Gastrocnemius medialis (tissue), 4 donors: Measurements from ENCODE around the gene CELSR1. TPM values are rescaled to one million over a fixed set of nuclear protein-coding genes. Genes with fewer than 3 reads are reported as not detected.

Experiments
- ATAC-seq, 2 donors: fragments of 150-250 bp; one replicate each; pipeline ENCODE4 v1.9.1; 2016
- DNase-seq, 2 donors: peaks; one replicate each; pipeline ENCODE4 v3.0.0-alpha.2; 2019
- H3K27ac ChIP-seq, 4 donors: fragments of 200-600 bp; sonication (generic); 1 replicate in 1 of 4; 2 replicates in 3 of 4; pipeline ENCODE4 v1.5.1; 2016 to 2018; ENCODE audit warnings: mild to moderate bottlenecking in 2 of 4, moderate library complexity in 1 of 4
- H3K27me3 ChIP-seq, 3 donors: fragments of 200-600 bp; sonication (generic) in 2 of 3; 1 replicate in 1 of 3; 2 replicates in 2 of 3; pipeline versions ENCODE4 v1.5.1 to v1.6.0; 2016 to 2019; ENCODE audit warnings: mild to moderate bottlenecking in 1 of 3, moderate library complexity in 1 of 3
- H3K36me3 ChIP-seq, 2 donors: fragments of 200-600 bp; sonication (generic) in 1 of 2; one replicate each; pipeline ENCODE4 v1.5.1; 2017 to 2018
- H3K4me1 ChIP-seq, 2 donors: fragments of 200-600 bp; sonication (generic) in 1 of 2; one replicate each; pipeline ENCODE4 v1.5.1; 2016 to 2017; ENCODE audit warnings: mild to moderate bottlenecking in 2 of 2
- H3K4me3 ChIP-seq, 4 donors: fragments of 200-600 bp; sonication (generic) in 3 of 4; 1 replicate in 1 of 4; 2 replicates in 3 of 4; pipeline ENCODE4 v1.5.1; 2016 to 2019; ENCODE audit warnings: mild to moderate bottlenecking in 2 of 4
- H3K9me3 ChIP-seq, 3 donors: fragments of 200-600 bp; sonication (generic) in 2 of 3; 1 replicate in 1 of 3; 2 replicates in 2 of 3; pipeline ENCODE4 v1.5.1; 2016 to 2019
- CTCF ChIP-seq, 5 experiments: fragments of 450-650 bp in 3 of 5; fragments of 200-600 bp in 2 of 5; sonication (generic) in 2 of 5; IDR thresholded peaks in 4 of 5; conservative IDR thresholded peaks in 1 of 5; 1 replicate in 4 of 5; 2 replicates in 1 of 5; pipeline ENCODE4 v1.5.1; 2016 to 2019; ENCODE audit warnings: antibody characterized with exemption in 5 of 5, mild to moderate bottlenecking in 3 of 5, moderate library complexity in 3 of 5
- POLR2A ChIP-seq, 2 donors: fragments of 450-650 bp; IDR thresholded peaks; one replicate each; pipeline ENCODE4 v1.6.1; 2017; ENCODE audit warnings: antibody characterized with exemption in 2 of 2, mild to moderate bottlenecking in 2 of 2, moderate library complexity in 2 of 2
- in situ Hi-C, 4 donors: fragments of 200-750 bp; cut with MboI; loops; one replicate each; pipeline versions ENCODE4 v1.15.0 to v1.8.0; 2017; ENCODE audit warnings: low sequenced_read_pairs in 4 of 4
- intact Hi-C: fragments of 100-400 bp; cut with DNase I; formaldehyde crosslinking; loops from one replicate; pipeline ENCODE4 v1.15.1; 2023; ENCODE audit warnings: low total_unique reads
- total RNA-seq, 4 donors: library from RNA; depleted of rRNA; stranded (reverse); fragments of >200 nt; gene quantifications; one replicate each; pipeline versions ENCODE4 v1.1.0 to v1.2.3, GENCODE V29; 2016

The CELSR1 gene
- total RNA-seq, 4 donors from 2014 or later = 0.10 to 1.5 (median 0.87) TPM

DNA sequence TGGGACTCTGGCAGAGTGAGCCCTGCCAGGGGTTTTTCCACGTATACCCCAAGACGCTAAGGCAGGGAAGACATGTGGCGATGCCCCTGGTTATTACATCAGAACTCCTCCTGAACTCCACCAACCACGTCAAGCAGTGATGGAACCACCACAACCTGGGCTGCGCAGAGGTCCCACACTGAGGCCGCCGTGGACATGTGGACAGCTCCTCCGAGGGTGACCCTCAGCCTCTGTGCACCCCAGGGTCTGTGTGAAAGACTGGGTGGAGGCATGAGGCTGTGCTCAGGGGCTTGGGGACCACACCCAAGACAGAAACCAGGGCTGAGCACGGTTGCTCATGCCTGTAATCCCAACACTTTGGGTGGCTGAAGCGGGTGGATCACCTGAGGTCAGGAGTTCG is 149.7 kb downstream of the CELSR1 start:
- intact Hi-C loops (no loop called here), in situ Hi-C loops (loop anchor here in 1 of 4 donors (25.0 kb wide), 1 partner anchor 150 kb away; the partner anchor contains the start of gene CELSR1)
- DNase-seq = no peak
- Histone ChIP-seq H3K4me1 (peaks cover 7 to 11% of the 10 kb centered on the region in 2 donors), H3K27ac (no peak overlapping the region), H3K27me3 (no peaks in the 10 kb centered on the region), H3K9me3 (no peaks in the 10 kb centered on the region), H3K36me3 (no peaks in the 10 kb centered on the region), H3K4me3 (no peak overlapping the region)
- TF ChIP-seq POLR2A (IDR thresholded peaks at IDR 0.05) = no peak
- TF ChIP-seq CTCF (IDR thresholded peaks at IDR 0.05 in 4 of 5, conservative IDR thresholded peaks at IDR 0.05 in 1 of 5) = no peak
- ATAC-seq = no peak

DNA sequence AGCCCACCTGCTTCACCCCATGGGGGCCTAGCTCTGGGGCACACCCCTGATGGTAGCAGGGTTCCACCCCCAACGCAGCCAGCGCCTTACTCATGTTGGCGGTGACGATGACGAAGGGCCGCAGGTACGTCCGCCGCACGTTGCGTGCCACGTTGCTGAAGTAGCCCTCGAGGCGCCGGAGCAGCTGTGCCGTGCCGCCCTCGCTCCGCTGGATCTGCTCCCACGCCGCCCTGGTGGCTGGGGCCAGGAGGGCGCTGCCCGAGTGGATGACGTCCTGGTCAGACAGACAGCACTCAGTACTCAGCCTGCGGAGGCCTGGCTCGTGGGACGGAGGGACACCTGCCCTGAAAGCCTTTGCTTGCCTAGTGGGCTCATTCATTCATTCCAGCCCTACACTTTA is 151.1 kb downstream of the CELSR1 start:
- in situ Hi-C loops = loop anchor here in 1 of 4 donors (25.0 kb wide), 1 partner anchor 151 kb away; the partner anchor contains the start of gene CELSR1
- Histone ChIP-seq H3K36me3 (no peaks in the 10 kb centered on the region), H3K4me3 (no peak overlapping the region)

DNA sequence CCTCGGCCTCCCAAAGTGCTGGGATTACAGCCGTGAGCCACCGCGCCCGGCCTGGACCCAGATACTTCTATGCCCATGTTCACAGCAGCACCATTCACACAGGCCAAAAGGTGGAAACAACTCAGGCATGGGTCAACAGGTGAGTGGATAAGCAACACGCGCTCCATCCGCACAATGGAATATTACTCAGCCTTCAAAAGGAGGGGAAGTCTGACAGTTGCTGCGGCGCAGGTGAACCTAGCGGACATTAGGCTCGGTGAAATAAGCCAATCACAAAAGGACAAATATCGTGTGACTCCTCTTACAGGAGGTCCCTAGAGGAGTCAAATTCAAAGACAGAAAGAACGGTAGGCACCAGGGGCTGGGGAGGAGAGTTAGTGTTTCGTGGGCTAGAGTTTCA is 154.9 kb downstream of the CELSR1 start:
- no peak overlapping the region for H3K27ac ChIP-seq
- no peaks in the 10 kb centered on the region for H3K27me3 ChIP-seq
- in situ Hi-C loops = loop anchor here in 1 of 4 donors (25.0 kb wide), 1 partner anchor 155 kb away; the partner anchor contains the start of gene CELSR1
- H3K36me3 ChIP-seq = no peaks in the 10 kb centered on the region
- DNase-seq = no peak
- H3K9me3 ChIP-seq = no peaks in the 10 kb centered on the region
- no peaks in the 10 kb centered on the region for H3K4me1 ChIP-seq
- ATAC-seq = no peak
- intact Hi-C loops = no loop called here
- TF ChIP-seq CTCF (IDR thresholded peaks at IDR 0.05 in 4 of 5, conservative IDR thresholded peaks at IDR 0.05 in 1 of 5) = no peak
- TF ChIP-seq POLR2A (IDR thresholded peaks at IDR 0.05) = no peak
- H3K4me3 ChIP-seq = no peak overlapping the region

More for the DNA sequence above, 151.1 kb downstream of the CELSR1 start:
- intact Hi-C loops = no loop called here
- H3K4me1 ChIP-seq = peaks cover 7 to 11% of the 10 kb centered on the region in 2 donors
- DNase-seq (no peak), ATAC-seq (no peak)
- H3K27ac ChIP-seq = no peak overlapping the region
- H3K27me3 ChIP-seq = no peaks in the 10 kb centered on the region
- H3K9me3 ChIP-seq = no peaks in the 10 kb centered on the region
- no peak for TF ChIP-seq POLR2A (IDR thresholded peaks at IDR 0.05)
- no peak for TF ChIP-seq CTCF (IDR thresholded peaks at IDR 0.05 in 4 of 5, conservative IDR thresholded peaks at IDR 0.05 in 1 of 5)

- Histone ChIP-seq H3K27ac (no peak overlapping the region), H3K27me3 (no peaks in the 10 kb centered on the region), H3K4me3 (no peak overlapping the region), H3K36me3 (no peaks in the 10 kb centered on the region), H3K4me1 (no peaks in the 10 kb centered on the region), H3K9me3 (no peaks in the 10 kb centered on the region)
- ATAC-seq (no peak), DNase-seq (no peak)
- intact Hi-C loops = no loop called here
- TF ChIP-seq POLR2A (IDR thresholded peaks at IDR 0.05) (no peak), CTCF (IDR thresholded peaks at IDR 0.05 in 4 of 5, conservative IDR thresholded peaks at IDR 0.05 in 1 of 5) (no peak)
- in situ Hi-C loops = loop anchor here in 1 of 4 donors (25.0 kb wide), 1 partner anchor 156 kb away; the partner anchor contains the start of gene CELSR1
These were observed 155.7 kb downstream of the CELSR1 start for GRCh38 chr22:46381731-46382130.

GRCh38 chr22:46381142-46381541 is 156.3 kb downstream of the CELSR1 start:
- Histone ChIP-seq H3K9me3 (no peaks in the 10 kb centered on the region), H3K36me3 (no peaks in the 10 kb centered on the region), H3K4me3 (no peak overlapping the region), H3K27me3 (no peaks in the 10 kb centered on the region), H3K4me1 (no peaks in the 10 kb centered on the region), H3K27ac (no peak overlapping the region)
- DNase-seq (no peak), ATAC-seq (peak in 1 of 2 donors; percentile 55)
- TF ChIP-seq POLR2A (IDR thresholded peaks at IDR 0.05) = no peak
- no peak for TF ChIP-seq CTCF (IDR thresholded peaks at IDR 0.05 in 4 of 5, conservative IDR thresholded peaks at IDR 0.05 in 1 of 5)
- in situ Hi-C loops (loop anchor here in 1 of 4 donors (25.0 kb wide), 1 partner anchor 156 kb away; the partner anchor contains the start of gene CELSR1), intact Hi-C loops (no loop called here)
